VCaP (cell line): ENCODE results near the gene PIGO.
A peak's percentile ranks its signal among the peaks of the same experiment; 100 is the strongest.

Experiments
- H3K27ac ChIP-seq: fragments of 450-650 bp; 2 replicates; pipeline ENCODE4 v1.5.1; 2017
- CTCF ChIP-seq: fragments of 450-650 bp; conservative IDR thresholded peaks from 2 replicates; pipeline ENCODE4 v1.5.1; 2017; ENCODE audit warnings: mild to moderate bottlenecking, moderate library complexity

PIGO gene

GRCh38 chr9:35085078-35085477 lies 11.3 kb downstream of the PIGO start:
- no peak overlapping the region for H3K27ac ChIP-seq
- TF ChIP-seq CTCF, result no peak

GRCh38 chr9:35079426-35080341 lies 16.7 kb downstream of the PIGO start, which contains the start of gene FANCG:
TSS of gene FANCG (minus strand) at chr9:35079942. CDS start at chr9:35079524, 418 bp downstream.
- peak within 1 kb of the TSS; percentile 80 for H3K27ac ChIP-seq
- TF ChIP-seq CTCF, result no peak

DNA sequence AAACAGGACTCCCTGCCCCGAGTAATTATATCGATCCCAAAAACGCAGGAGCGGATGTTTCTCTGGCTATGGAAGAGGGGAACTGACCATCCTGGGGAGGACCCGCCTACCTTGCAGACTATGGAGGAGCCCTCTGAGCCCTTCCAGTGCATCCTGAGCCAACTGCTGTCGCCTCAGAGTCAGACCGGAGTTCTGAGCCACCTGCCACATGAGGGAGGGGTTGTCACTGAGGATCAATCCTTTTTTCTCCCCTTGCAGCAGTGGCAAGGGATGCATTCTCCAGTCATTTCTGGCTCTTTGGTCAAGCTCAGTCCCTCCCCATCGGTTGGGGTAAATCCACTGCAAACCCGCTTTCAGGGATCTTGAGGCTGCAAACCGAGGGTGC lies 17.4 kb downstream of the PIGO start:
- TF ChIP-seq CTCF, result no peak
- peak overlapping the region; percentile 80 for H3K27ac ChIP-seq

DNA sequence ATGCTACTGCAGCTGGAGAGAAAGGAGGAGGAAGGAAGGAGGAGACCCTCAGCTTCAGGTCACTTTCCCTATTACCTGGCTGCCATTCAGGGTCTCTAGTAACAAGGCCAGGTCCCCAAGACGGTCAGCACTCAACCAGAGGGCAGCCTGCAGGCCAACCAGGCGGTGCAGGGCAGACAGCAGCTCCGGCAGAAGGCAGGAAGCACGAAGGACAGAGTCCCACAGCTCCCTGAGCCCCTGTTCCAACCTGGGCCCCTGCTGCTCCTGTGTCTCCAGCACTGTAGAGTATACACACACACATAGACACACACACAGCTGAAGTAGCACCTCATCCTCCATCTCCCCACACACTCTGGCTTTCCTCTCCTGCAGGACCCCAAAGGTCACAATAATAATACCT lies 18.3 kb downstream of the PIGO start:
- peak overlapping the region; percentile 80; the same call in 1 of the 2 replicates for H3K27ac ChIP-seq
- TF ChIP-seq CTCF, result no peak

- no peak for TF ChIP-seq CTCF
- no peak overlapping the region for H3K27ac ChIP-seq
These were observed 19.5 kb downstream of the PIGO start for GRCh38 chr9:35076848-35077247.

DNA sequence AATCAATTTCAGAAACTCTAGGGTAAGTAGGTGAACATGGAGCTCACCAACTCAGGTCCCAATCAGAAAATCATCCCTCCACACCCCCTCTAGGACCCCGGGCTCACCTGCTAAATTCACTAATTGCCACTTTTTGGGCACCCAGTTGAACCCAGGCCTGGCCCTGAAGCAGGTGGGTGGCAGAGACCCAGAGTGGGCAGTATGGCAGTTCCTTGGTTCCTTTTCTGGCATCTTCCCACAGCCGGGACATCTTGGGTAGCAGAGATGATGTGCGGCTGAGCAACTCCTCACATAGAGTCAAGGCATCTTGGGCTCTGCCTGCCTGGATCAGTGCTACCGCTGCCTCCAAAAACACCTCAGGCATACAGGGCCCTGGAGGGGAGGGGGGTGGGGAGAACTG lies 21.0 kb downstream of the PIGO start:
- TF ChIP-seq CTCF, result no peak
- no peak overlapping the region for H3K27ac ChIP-seq

DNA sequence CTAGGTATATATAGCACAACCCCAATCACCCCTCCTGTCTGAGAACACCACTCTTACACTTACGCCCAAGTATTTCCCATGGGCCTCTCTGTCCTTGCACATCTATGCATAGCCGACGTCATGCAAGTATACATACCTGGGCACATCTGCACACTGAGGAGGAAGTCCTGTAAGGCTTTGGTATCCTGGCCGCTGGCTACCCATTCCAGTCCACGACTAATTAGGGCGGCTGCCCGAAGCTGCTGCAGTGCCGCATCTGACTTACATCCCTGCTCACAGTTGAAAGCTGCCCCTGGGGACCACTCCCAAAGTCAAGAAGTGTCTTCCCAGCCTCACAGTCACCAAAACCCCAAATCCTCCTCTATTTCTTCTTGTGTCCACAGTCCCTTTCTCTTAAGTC lies 21.6 kb downstream of the PIGO start:
- no peak for TF ChIP-seq CTCF
- H3K27ac ChIP-seq, result no peak overlapping the region
